Gastroesophageal sphincter (tissue), 4 donors: ENCODE data around the gene TEX14. TPM values are rescaled to one million over a fixed set of nuclear protein-coding genes. Genes with fewer than 3 reads are reported as not detected.

ENCODE experiments used
- ATAC-seq: fragments of 150-250 bp; one replicate; pipeline ENCODE4 v1.9.1; 2016; ENCODE audit warnings: mild to moderate bottlenecking, moderate library complexity
- H3K27ac ChIP-seq, 4 donors: fragments of 200-600 bp; sonication (generic) in 3 of 4; 1 replicate in 3 of 4; 2 replicates in 1 of 4; pipeline ENCODE4 v1.5.1; 2016 to 2019
- H3K27me3 ChIP-seq: fragments of 200-600 bp; sonication (generic); one replicate; pipeline ENCODE4 v1.5.1; 2019
- H3K36me3 ChIP-seq, 2 donors: fragments of 200-600 bp; sonication (generic); one replicate each; pipeline ENCODE4 v1.5.1; 2019; ENCODE audit warnings: control low read depth in 1 of 2
- H3K4me1 ChIP-seq, 3 donors: fragments of 200-600 bp; sonication (generic); 1 replicate in 2 of 3; 2 replicates in 1 of 3; pipeline ENCODE4 v1.5.1; 2016 to 2019; ENCODE audit warnings: control low read depth in 2 of 3
- H3K4me3 ChIP-seq, 2 donors: fragments of 200-600 bp; sonication (generic); one replicate each; pipeline ENCODE4 v1.5.1; 2019; ENCODE audit warnings: mild to moderate bottlenecking in 1 of 2, moderate library complexity in 1 of 2
- H3K9me3 ChIP-seq, 3 donors: fragments of 200-600 bp; sonication (generic); one replicate each; pipeline ENCODE4 v1.5.1; 2017 to 2019; ENCODE audit warnings: control low read depth in 2 of 3
- EP300 ChIP-seq: sonication (generic); formaldehyde crosslinking; IDR thresholded peaks from one replicate; pipeline ENCODE4 v1.6.1; 2017; ENCODE audit warnings: antibody characterized with exemption, mild to moderate bottlenecking
- POLR2A ChIP-seq, 2 donors: fragments of 450-650 bp; IDR thresholded peaks; one replicate each; pipeline ENCODE4 v1.6.1; 2017; ENCODE audit warnings: antibody characterized with exemption in 2 of 2, mild to moderate bottlenecking in 2 of 2, moderate library complexity in 1 of 2
- POLR2AphosphoS5 ChIP-seq: sonication (generic); formaldehyde crosslinking; IDR thresholded peaks from one replicate; pipeline ENCODE4 v1.6.1; 2017; ENCODE audit warnings: antibody characterized with exemption
- WGBS, 2 donors: methylation state at CpG; one replicate each; pipeline ENCODE4 v1.1.5; 2018; ENCODE audit warnings: low coverage in 1 of 2; 5-methylcytosine and 5-hydroxymethylcytosine counted together
- total RNA-seq, 4 donors: library from RNA; depleted of rRNA; stranded (reverse); fragments of >200 nt; gene quantifications; one replicate each; pipeline ENCODE4 v1.1.0, GENCODE V29; 2016
- TF ChIP-seq, protein P1 (sequence below), 4 experiments: fragments of 200-600 bp in 2 of 4; fragments of 450-650 bp in 2 of 4; sonication (generic) in 1 of 4; IDR thresholded peaks; one replicate each; pipeline ENCODE4 v1.5.1; 2017 to 2019; ENCODE audit warnings: antibody characterized with exemption in 4 of 4, mild to moderate bottlenecking in 2 of 4, moderate library complexity in 2 of 4

Gene TEX14
- total RNA-seq, 4 donors from 2014 or later = 0.05 to 0.78 (median 0.11) TPM

DNA sequence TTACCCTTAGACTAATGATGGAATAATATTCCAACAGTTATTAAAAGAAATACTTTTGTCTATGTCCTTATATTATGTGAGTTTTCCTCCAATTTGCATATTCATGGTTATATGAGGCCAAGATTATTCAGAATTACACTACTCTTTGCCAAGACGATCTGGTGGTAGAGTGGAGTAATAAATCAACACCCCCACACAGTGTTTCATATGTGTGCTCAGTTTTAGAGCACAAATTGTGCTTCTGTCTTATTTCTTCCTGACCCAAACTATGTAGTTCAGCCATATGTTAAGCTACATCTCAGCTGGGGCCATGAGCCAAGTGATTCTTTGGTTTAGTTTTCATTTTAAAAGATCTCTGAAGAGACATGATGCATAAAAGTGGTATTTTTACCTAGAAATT is 37.0 kb upstream of the TEX14 start:
- no peak overlapping the region for H3K27ac ChIP-seq
- H3K27me3 ChIP-seq = no peaks in the 10 kb centered on the region
- WGBS, 2 donors = 14 to 15% methylated on average over 1 of the region's 1 CpG
- H3K4me1 ChIP-seq = no peaks in the 10 kb centered on the region
- TF ChIP-seq POLR2AphosphoS5 (no peak), EP300 (no peak), POLR2A (IDR thresholded peaks at IDR 0.05) (no peak)
- TF ChIP-seq, protein P1, sequence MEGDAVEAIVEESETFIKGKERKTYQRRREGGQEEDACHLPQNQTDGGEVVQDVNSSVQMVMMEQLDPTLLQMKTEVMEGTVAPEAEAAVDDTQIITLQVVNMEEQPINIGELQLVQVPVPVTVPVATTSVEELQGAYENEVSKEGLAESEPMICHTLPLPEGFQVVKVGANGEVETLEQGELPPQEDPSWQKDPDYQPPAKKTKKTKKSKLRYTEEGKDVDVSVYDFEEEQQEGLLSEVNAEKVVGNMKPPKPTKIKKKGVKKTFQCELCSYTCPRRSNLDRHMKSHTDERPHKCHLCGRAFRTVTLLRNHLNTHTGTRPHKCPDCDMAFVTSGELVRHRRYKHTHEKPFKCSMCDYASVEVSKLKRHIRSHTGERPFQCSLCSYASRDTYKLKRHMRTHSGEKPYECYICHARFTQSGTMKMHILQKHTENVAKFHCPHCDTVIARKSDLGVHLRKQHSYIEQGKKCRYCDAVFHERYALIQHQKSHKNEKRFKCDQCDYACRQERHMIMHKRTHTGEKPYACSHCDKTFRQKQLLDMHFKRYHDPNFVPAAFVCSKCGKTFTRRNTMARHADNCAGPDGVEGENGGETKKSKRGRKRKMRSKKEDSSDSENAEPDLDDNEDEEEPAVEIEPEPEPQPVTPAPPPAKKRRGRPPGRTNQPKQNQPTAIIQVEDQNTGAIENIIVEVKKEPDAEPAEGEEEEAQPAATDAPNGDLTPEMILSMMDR (IDR thresholded peaks at IDR 0.05) = no peak
- no peak for ATAC-seq
- no peaks in the 10 kb centered on the region for H3K9me3 ChIP-seq
- H3K36me3 ChIP-seq = peaks cover 0 to 54% of the 10 kb centered on the region in 2 donors
- no peak overlapping the region for H3K4me3 ChIP-seq

- Histone ChIP-seq H3K36me3 (peaks cover 0 to 61% of the 10 kb centered on the region in 2 donors), H3K27me3 (no peaks in the 10 kb centered on the region), H3K27ac (no peak overlapping the region), H3K4me3 (no peak overlapping the region), H3K9me3 (no peaks in the 10 kb centered on the region), H3K4me1 (no peaks in the 10 kb centered on the region)
- 100% methylated on average over 2 of the region's 2 CpGs for WGBS, 2 donors
- no peak for ATAC-seq
- TF ChIP-seq, protein P1 (IDR thresholded peaks at IDR 0.05) = no peak
- no peak for TF ChIP-seq POLR2A (IDR thresholded peaks at IDR 0.05)
- TF ChIP-seq POLR2AphosphoS5 = no peak
- TF ChIP-seq EP300 = no peak
These were observed 30.9 kb upstream of the TEX14 start for GRCh38 chr17:58722696-58723095.

- Histone ChIP-seq H3K27me3 (no peaks in the 10 kb centered on the region), H3K9me3 (no peaks in the 10 kb centered on the region), H3K36me3 (peaks cover 0 to 64% of the 10 kb centered on the region in 2 donors), H3K27ac (no peak overlapping the region), H3K4me3 (no peak overlapping the region), H3K4me1 (no peaks in the 10 kb centered on the region)
- WGBS, 2 donors = 86 to 100% methylated on average over 1 of the region's 1 CpG
- ATAC-seq = no peak
- TF ChIP-seq POLR2AphosphoS5 = no peak
- TF ChIP-seq, protein P1 (IDR thresholded peaks at IDR 0.05) = no peak
- no peak for TF ChIP-seq POLR2A (IDR thresholded peaks at IDR 0.05)
- no peak for TF ChIP-seq EP300
These were observed 30.4 kb upstream of the TEX14 start for GRCh38 chr17:58722274-58722673.

- TF ChIP-seq EP300 (no peak), POLR2A (IDR thresholded peaks at IDR 0.05) (no peak)
- TF ChIP-seq, protein P1 (IDR thresholded peaks at IDR 0.05) = peak; percentile 46 to 59 (median 49)
These were observed 19.2 kb upstream of the TEX14 start for GRCh38 chr17:58710948-58711552.

More at GRCh38 chr17:58710948-58711552, 19.2 kb upstream of the TEX14 start:
- 47 to 54% methylated on average over 4 of the region's 4 CpGs for WGBS, 2 donors
- no peak for ATAC-seq
- H3K36me3 ChIP-seq = peaks cover 0 to 76% of the 10 kb centered on the region in 2 donors
- no peak overlapping the region for H3K27ac ChIP-seq
- no peaks in the 10 kb centered on the region for H3K4me1 ChIP-seq
- no peaks in the 10 kb centered on the region for H3K9me3 ChIP-seq
- H3K4me3 ChIP-seq = no peak overlapping the region
- H3K27me3 ChIP-seq = no peaks in the 10 kb centered on the region
